22Rv1 (cell line): ENCODE measurements around the gene CDC37.

ENCODE experiments used
- H3K27ac ChIP-seq: fragments of 450-650 bp; 2 replicates; pipeline ENCODE4 v1.5.1; 2017
- ZFX ChIP-seq: fragments of 450-650 bp; IDR thresholded peaks from 2 replicates; pipeline ENCODE4 v1.6.1; 2017; ENCODE audit warnings: antibody characterized with exemption, borderline replicate concordance
- TF ChIP-seq, protein P1 (sequence below): fragments of 450-650 bp; IDR thresholded peaks from 2 replicates; pipeline ENCODE4 v1.5.1; 2017; ENCODE audit warnings: mild to moderate bottlenecking

Gene CDC37

GRCh38 chr19:10344780-10345179 lies 58.6 kb downstream of the CDC37 start:
- no peak overlapping the region for H3K27ac ChIP-seq
- no peak for TF ChIP-seq ZFX
- TF ChIP-seq, protein P1, sequence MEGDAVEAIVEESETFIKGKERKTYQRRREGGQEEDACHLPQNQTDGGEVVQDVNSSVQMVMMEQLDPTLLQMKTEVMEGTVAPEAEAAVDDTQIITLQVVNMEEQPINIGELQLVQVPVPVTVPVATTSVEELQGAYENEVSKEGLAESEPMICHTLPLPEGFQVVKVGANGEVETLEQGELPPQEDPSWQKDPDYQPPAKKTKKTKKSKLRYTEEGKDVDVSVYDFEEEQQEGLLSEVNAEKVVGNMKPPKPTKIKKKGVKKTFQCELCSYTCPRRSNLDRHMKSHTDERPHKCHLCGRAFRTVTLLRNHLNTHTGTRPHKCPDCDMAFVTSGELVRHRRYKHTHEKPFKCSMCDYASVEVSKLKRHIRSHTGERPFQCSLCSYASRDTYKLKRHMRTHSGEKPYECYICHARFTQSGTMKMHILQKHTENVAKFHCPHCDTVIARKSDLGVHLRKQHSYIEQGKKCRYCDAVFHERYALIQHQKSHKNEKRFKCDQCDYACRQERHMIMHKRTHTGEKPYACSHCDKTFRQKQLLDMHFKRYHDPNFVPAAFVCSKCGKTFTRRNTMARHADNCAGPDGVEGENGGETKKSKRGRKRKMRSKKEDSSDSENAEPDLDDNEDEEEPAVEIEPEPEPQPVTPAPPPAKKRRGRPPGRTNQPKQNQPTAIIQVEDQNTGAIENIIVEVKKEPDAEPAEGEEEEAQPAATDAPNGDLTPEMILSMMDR, result no peak

DNA sequence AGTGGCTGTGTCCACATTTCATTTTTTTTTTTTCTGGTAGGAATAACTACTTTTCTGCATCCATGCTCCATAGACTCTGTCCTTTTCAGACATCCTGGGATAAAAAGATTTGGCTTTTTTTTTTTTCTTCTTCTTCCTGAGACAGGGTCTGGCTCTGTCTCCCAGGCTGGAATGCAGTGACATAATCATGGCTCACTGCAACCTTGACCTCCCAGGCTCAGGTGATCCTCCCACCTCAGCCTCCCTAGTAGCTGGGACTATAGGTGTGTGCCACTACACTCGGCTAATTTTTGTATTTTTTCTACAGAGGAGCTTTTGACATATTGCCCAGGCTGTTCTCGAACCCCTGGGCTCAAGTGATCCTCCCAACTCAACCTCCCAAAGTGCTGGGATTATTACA lies 59.8 kb downstream of the CDC37 start:
- H3K27ac ChIP-seq, result no peak overlapping the region
- TF ChIP-seq, protein P1, result no peak
- TF ChIP-seq ZFX, result no peak
